ENCODE data around the gene ANO2.

- TF ChIP-seq POLR2A (IDR thresholded peaks at IDR 0.05; ENCODE audit: low read depth) (no peak), POLR2AphosphoS5 (IDR thresholded peaks at IDR 0.05) (no peak), CTCF (IDR thresholded peaks at IDR 0.05) (no peak), EP300 (IDR thresholded peaks at IDR 0.05) (no peak)
Measured at GRCh38 chr12:5718073-5718472, 227.0 kb downstream of the ANO2 start.
